DMS53 treated with DMSO at 0.1 percent for 48 hours (cell line): ENCODE results near the gene DNAJC28.
A peak's percentile ranks its signal among the peaks of the same experiment; 100 is the strongest.
"Not testable (repeated sequence)": the region's sequence is repeated elsewhere in the genome, so short reads cannot be mapped to it uniquely, and the experiment has no call there.

Experiments used
- DNase-seq: peaks from one replicate; lab custom pipeline; 2025; ENCODE audit not compliant: unreplicated experiment; lab: John Stamatoyannopoulos, UW

DNAJC28 gene, protein sequence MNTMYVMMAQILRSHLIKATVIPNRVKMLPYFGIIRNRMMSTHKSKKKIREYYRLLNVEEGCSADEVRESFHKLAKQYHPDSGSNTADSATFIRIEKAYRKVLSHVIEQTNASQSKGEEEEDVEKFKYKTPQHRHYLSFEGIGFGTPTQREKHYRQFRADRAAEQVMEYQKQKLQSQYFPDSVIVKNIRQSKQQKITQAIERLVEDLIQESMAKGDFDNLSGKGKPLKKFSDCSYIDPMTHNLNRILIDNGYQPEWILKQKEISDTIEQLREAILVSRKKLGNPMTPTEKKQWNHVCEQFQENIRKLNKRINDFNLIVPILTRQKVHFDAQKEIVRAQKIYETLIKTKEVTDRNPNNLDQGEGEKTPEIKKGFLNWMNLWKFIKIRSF

DNA sequence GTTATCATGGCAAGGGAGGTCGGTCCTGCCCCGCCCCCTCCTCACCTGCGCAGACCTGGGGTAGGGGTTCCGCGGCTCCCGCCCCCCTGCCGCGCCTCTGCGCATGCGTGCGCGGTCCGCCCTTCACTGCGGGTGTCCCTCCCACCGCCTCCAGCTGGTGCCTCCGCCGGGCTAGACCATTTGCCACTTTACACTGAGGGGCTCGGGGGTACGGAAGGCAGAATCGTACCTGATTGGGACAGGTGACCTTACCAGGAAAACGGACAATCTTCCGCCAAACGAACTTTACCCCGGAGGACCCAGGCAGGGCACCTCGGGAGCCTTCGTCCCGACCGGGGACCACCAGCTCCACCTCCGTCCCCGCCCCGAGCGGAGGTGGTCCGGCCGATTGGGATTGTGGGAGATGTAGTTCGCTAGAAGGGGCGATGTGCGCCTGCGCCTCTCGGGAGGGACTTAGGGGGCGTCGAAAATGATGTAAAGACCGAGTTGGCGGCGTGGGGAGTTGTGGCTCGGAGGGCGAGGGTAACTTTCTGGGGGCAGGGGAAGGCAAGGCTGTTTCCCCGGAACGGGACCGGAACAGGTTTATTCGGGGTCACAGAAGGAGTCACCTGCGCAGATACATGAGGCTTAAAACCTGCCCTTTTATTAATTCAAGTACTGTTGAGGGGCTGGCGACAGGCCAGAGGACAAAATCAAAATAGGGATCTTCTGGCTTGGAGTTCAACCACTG is at the start of gene DNAJC28:
TSS of gene DNAJC28 (minus strand) at position 344 of the 730 bp plus-strand sequence. CDS start 2,323 bp downstream, outside the sequence.
- peak; percentile 64 for DNase-seq

DNA sequence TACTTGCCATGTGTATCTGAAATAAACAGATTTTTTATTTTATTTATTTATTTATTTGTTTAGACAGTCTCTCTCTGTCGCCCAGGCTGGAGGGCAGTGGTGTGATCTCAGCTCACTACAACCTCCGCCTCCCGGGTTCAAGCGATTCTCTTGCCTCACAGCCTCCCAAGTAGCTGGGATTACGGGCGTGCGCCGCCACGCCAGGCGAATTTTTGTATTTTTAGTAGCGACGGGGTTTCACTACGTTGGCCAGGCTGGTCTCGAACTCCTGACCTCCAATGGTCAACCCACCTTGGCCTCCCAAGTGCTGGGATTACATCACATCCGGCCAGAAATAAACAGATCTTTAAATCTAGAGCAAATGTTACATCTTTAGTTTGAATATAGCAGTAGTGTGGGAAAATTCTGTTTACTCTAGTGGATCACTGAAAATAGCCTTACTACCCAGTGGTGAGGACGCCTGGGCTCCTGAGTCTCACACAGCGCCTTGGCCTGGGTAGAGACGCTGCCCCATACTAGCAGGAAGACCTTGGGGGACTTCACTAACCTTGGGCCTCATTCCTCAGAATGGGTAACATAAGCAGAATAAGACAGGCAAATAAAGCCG is 49.7 kb upstream of the DNAJC28 start:
- no peak for DNase-seq

DNA sequence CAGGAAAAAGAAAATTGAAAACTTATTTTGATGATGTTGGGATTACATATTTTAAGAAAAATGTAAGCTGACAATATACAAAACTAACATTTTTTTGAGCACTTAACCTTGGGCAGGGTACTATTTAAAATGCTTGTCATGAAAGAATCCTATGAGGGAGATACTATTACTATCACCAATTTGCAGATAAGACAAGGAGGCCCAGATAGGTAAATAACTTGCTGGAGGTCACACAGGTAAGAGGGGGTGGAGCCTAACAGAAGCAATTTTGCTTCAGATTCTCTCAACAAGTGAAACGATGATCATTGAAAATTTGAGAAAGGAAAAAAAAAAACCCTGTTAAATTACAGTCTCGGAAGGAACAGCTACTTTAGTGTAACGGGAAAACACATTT is 49.2 kb upstream of the DNAJC28 start:
- DNase-seq = no peak

DNA sequence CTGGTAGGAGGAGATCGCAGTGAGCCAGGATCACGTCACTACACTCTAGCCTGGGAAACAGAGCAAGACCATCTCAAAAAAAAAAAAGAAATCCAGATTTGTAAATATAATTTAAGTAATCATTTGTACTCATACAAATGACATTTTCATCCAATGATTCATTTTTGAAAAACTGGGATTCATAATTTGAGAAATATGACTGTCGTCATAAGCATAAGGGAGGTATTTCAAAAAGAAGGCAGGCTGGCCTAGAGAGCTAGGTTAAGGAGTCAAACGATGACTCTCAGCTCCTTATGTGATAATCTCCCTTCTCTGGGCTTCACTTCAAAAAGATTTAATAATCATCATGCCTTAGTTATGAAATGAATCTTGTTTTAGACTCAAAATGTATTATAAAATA is 48.1 kb upstream of the DNAJC28 start:
- no peak for DNase-seq

DNA sequence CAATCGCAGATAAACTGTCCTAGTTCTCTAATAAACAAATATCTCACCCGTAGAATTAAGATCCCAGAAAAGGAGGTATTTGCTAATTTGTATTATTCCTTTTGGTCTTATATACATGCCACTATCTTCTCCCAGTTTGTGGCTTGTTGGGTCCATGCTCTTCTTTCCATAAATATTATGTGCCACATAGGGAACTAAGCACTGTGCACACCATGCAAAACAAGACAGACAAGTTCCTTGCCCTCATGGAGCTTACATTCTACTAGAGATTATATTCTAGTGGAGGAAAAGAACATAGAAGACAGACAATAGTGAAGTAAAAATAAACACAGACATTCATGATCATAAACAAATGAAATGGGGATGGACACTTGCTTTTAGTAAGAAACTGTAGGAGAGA is 45.7 kb upstream of the DNAJC28 start:
- DNase-seq = no peak

DNA sequence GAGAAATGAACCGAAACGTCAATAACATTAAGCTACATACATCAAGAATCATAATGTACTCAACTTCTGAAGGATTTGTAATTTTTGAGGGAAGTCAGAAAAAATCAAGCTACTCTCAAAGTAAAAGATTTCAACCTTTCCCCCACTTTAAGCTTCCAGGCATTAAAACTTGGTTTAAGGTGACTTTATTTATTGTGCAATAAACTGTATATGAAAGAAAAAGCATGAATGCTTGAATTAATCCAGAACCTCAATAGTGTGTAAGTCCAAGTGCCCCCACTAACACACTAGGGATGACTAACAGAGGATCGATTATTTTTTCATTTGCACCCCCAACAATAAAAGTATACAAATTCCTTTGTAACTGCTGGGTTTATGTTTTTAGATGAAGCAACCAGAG is 39.5 kb upstream of the DNAJC28 start:
- DNase-seq = no peak

DNA sequence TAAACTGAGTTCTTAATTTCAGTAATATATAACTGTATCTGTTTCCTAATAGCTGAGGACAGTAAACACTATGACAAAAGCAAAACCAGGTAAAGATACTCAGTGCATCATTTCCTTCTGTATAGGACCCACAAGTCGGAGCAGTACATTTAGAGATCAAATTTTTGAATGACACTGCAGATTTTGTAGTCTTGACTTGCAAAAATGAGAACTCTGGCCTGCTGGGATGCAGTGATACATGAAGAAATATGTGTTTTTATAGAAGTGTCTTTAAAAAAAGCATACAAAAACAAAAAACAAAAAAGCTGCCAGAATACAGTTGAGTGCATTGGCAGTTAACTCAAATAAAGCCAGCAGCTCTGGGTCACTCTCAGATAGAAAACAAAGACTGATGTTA is 31.4 kb upstream of the DNAJC28 start:
- DNase-seq = no peak

DNA sequence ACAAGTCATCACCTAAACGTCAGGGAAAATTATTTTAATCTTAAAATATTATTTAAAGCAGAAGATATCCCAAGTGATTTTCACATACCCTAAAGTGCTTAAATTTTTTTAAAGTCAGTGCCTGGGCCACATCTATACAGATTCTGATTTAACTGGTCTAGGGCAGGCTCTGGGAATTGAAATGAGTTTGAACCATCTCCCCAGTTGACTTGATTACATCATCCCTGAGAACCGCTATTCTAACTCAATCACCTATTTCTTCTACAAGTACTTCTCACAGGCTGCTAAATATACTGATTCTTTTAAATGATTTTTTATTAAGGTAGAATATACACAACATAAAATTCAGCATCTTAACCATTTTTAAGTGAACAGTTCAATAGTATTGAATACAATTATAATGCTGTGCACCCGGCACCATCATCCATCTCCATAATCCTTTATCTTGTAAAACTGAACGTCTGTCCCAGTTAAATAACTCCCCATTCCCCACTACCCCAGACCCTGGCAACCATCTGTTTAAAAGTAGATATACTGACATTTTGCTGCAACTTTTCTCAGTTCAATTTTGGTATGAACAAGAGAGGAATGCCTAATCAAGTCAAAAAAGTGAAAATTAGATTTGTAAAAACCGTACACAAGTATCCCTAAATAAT is 30.9 kb upstream of the DNAJC28 start:
- no peak for DNase-seq

DNA sequence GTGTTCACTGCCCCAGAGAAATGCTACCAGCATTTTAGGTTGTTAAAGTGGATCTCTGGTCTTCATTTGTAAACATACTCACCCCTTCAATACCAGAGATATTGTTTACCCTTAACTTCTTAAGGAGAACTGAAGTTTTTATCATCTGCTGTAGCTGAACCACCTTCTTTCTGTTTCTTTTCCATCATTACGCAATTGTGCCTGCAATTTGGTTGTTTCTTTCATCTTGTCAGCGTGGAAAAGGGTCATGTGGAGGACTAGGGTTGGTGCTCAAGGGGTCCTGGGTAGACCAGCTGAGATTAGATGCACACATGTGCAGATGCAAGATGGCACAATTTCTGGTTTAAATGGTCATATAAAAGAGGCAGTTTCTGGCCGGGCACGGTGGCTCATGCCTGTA is 27.4 kb upstream of the DNAJC28 start:
- no peak for DNase-seq

DNA sequence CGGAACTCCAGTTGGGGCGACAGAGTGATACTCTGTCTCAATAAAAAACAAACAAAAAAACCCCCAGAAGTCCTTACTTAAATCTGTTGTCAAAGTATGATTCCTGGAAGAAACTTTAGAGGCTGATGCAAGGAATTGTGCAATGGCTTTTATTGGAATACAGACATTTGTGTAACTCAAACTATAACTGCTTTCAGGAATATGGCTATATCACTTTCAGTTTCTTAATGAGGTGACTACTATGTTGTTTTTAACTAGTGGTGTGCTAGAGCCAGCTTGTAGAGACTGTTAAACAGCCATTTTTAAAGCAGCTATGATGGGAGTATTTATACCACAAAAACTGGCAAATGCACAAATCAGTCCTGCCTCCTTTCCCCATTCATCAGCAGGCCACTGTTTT is 22.7 kb upstream of the DNAJC28 start:
- no peak for DNase-seq

DNA sequence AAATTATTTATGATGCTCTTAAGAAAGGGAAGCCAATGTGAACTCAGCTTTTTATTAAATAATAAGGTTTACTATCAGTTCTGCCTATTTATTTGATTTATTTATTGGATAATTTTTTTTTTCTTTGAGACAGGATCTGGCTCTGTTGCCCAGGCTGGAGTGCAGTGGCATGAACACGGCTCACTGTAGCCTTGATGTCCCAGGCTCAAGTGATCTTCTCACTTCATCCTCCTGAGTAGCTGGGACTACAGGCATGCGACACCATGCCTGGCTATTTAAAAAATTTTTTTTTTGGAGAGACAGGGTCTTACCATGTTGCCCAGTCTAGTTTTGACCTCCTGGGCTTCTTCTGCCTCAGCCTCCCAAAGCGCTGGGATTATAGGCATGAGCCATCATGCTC is 21.0 kb upstream of the DNAJC28 start:
- DNase-seq = no peak

DNA sequence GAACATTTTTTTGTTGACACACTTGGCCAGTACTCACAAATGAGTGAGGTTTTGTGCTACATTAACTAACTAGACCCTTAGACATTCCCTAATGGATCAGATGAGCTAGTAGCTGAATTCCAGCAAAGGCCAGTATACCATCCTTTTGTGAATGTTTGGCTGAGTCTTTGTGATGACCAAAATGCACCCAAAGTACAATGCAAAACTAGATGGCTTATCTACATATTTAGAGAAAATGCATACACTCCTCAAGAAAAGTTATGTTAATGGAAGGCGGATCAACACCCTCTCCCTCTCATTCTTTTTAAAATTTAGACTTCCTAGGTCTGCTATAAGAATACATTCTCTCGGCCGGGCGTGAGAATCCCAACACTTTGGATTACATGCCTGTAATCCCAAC is 20.1 kb upstream of the DNAJC28 start:
- DNase-seq = no peak

DNA sequence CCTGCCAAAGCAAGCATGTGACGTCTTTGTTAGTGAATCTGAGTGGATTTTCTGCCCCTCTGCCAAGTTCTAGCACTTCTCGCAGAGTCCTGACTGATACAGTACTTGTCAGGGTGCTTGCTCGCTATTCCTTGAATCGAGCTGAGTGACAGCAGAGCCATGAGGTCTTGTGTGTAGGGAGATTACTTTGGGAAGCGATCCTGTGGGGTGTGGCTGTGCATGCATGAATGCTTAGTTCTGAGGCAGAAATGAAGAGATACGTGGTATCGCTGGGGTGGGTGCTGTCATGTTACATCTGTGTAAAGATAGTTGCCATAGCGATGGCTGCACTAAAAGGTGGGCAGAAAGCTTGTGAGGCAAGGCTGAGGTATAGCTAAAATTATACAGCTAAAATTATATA is 19.3 kb upstream of the DNAJC28 start:
- no peak for DNase-seq

DNA sequence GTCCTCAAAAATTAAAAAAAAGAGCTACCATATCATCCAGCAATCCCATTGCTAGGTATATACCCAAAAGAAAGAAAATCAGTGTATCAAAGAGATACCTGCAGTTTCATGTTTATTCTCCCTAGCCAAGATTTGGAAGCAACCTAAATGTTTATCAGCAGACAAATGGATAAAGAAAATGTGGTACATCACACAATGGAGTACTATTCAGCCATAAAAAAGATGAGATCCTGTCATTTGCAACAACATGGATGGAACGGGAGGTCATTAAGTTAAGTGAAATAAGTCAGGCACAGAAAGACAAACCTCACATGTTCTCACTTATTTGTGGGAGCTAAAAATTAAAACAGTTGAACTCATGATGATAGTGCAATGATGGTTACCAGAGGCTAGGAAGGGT is 15.5 kb upstream of the DNAJC28 start:
- DNase-seq = not testable (repeated sequence)

DNA sequence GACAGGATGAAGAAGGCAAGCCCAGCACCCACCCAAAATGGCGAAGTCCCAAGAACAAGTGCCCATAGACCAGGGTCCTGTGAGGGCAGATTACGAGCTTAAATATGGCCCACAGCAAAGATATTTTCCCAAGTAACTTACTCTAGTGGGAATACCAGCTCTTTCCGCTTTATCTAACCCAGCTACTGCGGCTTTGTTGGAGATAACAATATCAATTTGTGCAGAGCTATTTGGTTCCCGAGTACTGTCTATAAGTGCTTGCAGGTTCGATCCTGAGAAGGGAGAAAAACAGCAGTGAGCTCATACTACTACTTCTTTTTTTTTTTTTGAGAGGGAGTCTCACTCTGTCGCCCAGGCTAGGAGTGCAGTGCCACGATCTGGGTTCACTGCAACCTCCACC is 14.3 kb upstream of the DNAJC28 start:
- no peak for DNase-seq

DNA sequence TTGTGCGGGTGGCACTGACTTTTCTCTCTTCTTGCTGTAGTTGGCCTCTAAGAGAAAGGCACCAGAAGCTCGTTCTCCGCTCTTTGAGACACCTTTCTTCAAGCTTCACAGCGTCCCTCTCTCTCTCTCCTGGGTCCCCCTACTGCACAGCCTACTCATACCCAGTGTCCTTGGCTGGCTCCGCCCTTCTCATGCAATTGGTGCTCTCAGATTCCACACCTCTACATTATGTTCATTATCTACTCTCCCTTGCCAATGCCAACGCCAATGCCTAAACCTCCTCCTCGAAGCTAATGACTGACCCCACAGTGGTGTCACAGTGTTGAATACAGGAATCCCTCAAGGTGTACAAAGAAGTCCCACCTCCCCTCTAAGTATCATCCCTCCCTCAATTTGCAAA is 4.8 kb upstream of the DNAJC28 start:
- DNase-seq = no peak

DNA sequence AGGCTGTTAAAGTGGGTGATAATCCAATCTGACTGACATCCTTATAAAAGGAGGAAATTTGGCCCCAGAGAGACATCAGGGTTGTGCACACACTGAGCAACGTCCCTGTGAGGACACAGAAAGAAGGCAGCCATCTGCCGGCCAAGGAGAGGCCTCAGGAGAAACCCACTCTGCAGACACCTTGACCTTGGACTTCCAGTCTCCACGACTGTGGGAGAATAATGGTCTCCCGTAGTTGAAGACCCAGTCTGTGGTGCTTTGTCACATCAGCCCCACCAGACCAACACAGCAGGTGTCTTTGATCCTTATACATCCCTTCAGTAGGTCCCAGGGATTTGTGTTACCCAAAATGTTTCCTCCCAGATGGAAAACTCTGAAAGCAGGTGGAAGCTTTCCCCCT is 4.2 kb upstream of the DNAJC28 start:
- no peak for DNase-seq

DNA sequence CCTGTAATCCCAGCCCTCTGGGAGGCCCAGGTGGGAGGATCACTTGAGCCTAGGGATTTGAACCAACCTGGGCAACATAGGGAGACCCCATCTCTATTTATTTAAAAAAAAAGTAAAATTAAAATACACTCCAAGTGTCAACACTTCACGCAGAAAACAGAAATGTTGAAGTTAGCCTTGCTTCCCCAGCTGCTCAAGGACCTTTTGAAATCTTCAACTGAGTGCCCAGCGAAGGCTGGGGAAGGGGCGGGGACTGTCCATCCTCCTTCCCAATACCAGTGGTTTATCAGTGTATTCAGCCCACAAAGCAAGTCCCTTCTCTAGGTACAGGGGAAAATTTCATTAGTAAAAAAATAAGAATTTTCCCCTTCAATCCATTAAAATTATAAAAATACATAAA is 2.2 kb upstream of the DNAJC28 start:
- DNase-seq = no peak

DNA sequence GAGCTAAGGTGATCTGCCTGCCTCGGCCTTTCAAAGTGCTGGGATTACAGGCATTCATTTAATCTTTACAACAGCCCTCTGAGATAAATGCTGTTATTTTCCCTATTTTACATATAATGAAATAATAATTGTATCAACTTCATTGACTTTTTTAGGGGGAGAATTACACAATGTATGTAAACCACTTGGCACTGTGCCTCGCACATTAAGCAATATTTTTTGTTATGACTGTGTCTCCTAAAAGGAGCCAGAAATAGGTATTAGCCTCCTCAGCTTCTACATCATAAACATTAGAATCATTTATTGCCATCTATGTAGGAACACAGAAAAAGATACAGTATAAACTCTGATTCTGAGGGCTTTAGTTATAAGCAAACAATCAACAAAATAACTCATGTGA is 1.1 kb upstream of the DNAJC28 start:
- no peak for DNase-seq

DNA sequence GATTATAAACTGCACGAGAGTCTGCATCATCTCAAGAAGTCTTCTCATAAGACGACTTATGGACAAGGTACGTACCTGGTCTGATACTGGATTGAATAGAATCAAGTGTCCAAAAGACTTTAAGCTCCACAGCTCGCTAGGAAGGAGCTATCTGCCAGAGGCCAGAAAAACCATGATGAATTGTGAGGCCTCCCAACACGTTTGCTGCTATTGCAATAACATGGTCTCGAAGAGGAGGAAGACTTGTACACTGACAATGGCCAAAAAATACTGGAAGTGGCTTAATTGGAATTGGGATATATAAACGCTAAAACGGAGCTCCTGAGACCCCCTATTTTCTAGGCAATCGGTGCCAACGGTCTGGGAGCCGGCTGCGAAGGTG is 534 bp downstream of the DNAJC28 start:
- no peak for DNase-seq

DNA sequence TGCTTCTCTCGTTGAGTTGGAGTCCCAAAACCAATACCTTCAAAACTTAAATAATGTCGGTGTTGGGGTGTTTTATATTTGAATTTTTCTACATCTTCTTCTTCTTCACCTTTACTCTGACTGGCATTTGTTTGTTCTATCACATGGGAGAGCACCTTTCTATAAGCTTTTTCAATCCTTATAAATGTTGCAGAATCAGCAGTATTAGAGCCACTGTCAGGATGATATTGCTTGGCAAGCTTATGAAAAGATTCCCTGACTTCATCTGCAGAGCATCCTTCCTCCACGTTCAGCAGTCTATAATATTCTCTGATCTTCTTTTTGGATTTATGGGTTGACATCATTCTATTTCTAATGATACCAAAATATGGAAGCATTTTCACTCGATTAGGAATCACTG is 2.6 kb downstream of the DNAJC28 start:
- DNase-seq = no peak

DNA sequence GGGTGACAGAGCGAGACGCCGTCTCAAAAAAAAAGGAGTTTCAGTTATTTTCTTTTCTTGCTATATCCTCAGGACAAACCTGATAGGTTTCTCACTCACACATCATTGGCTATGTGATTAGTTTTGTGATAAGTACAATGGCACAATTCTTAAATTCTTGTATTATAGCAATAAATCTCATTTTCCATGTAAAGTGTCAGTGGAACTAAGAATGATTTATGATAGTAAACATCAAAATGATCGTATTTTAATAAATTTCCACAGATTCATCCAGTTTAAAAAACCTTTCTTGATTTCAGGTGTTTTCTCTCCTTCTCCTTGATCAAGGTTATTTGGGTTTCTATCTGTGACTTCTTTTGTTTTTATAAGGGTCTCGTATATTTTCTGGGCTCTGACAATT is 3.5 kb downstream of the DNAJC28 start:
- DNase-seq = no peak
